HG02938 (cell line): ENCODE results near the gene RNF224.

Experiments
- ATAC-seq: cut with Tn5 transposase; IDR thresholded peaks from one replicate; pipeline ENCODE4 v1.9.1; 2021; ENCODE audit warnings: mild to moderate bottlenecking, moderate library complexity; ENCODE audit not compliant: unreplicated experiment

RNF224 gene

GRCh38 chr9:137225699-137226331 is 1.5 kb upstream of the RNF224 start:
- no peak for ATAC-seq

- ATAC-seq: no peak
These were observed 806 bp upstream of the RNF224 start for GRCh38 chr9:137226338-137227053.

DNA sequence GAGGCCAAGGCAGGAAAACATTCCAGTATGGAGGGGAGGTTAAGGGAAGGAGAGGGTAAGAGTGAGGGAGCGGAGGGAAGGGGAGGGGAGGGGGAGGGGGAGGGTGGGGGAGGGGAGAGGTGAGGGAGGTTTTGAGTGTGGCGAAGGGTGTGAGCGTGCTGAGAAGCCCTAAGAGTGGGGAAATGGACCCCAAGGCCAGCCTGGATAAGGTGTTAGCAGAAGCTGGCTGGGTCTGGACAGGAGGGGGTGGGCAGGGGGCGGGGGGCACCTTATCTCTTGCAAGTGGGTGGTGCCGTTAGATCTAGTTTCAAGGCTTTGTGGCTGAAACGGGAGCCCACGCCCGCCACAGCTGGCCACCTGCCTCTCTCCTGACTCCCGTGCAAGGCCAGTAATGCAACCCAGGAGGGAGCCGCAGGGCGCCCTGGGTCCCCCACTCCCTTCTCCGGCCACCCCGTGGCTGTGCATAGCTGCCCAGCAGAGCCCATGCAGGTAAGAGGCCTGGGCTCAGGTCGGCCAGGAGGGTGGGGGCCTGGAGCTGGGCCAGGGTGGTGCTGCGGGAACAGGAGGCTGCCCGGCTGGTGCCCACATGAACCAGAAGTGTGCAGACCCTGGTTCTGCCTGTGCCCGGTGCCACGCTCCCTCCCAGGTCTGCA is 677 bp downstream of the RNF224 start:
- ATAC-seq: no peak

- no peak for ATAC-seq
These were observed 1.2 kb downstream of the RNF224 start for GRCh38 chr9:137228506-137228967.

DNA sequence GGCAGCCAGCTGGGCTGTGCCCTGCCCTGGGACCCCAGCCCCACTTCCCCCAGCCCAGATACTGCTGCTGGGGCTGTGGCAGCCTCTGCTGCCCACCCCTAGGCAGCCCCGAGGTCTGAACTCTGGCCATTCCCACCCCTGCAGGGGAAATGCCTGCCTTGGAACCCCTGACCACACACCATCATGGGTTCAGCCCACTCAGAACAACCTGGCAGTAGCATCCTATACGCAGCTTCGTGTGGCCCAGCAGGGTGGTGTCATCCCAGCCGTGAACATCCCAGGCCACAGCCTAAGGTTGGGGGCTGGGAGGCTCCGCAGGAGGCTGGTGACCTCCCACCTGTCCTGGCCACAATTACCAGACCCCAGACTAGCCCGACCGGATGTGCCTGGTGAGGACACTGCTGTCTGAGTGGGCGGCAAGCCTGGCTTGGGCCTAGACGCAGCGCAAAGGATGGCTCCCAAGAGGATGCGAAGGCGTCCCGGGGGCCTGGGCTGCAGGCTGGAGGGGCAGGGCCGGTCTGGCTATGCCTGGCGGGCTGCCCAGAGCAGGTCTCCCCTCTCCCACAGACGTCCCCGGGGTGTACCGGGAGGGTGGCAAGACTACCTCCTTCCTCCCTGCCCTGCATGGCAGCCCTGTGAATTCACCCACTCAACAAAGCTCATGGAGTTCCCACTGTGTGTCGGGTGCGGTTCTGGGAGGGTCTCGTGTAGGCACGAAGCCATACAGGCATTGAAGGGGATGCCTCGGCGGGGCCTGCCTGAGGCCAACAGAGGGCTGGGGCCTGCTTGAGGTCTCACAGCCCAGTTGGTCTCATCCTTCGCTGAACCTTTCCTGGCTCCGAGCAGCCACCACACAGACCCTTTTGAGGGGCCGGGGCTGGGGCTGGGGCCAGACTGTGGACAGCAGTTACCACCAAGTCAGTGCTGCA is 1.9 kb downstream of the RNF224 start:
- ATAC-seq: no peak

- no peak for ATAC-seq
These were observed 2.8 kb downstream of the RNF224 start for GRCh38 chr9:137229903-137230704.

DNA sequence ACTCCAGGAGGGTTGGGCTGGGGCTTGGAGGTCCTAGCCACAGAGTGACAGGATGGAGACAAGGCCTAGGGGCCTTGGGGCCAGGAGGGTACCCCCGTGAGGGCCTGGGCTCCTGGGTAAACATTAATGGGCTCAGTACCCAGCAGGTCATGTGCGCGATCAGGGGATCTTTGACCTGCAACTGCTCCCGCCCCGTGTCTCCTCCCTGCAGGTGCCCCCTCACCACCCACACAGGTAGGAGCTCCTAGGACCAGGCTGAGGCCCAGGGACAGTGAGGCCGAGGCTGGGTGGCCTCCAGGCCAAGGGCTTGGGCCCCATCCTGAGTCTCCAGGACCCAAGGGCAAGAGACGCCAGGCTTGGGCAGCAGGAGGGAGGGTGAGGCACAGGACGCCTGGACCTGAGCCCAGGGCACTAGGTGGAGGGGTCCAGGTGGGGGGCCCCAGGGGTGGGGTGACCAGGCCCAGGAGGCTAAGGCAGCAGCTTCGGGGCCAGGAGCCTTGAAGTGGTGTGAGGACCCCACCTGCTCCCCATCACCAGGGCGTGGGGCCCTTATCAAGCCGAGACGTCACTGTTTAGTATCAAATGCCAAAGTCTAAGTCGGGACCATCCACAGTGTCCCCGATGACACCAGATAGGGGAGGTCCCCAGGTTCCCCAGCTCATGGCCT is 3.5 kb downstream of the RNF224 start, which contains the start of gene SLC34A3:
Gene SLC34A3 (plus strand): TSS at position 197 of the 667 bp plus-strand sequence. CDS start 802 bp downstream, outside the sequence.
- ATAC-seq: no peak

GRCh38 chr9:137231372-137232039 is 4.2 kb downstream of the RNF224 start:
- no peak for ATAC-seq

DNA sequence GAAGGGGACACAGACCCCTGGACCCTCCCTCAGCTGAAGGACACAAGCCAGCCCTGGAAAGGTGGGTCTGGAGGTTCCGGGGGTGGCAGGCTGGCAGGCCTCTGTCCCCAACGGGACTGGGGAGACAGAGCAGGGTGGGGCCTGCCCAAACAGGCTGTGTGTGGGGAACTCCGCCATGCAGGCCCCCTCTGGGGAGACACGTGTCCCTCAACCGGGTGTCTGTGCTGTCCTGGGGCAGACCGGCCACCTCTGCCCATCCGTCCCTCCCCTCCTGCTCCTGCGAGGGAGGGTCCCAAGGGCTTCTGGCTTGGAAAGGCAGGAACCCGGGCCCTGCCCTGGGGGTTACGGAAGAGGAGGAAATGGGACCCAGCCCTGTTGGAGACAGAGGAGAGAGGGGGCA is 4.8 kb downstream of the RNF224 start:
- ATAC-seq: no peak

- ATAC-seq: no peak
These were observed 5.2 kb downstream of the RNF224 start for GRCh38 chr9:137232510-137232909.

GRCh38 chr9:137233143-137233980 is 6.1 kb downstream of the RNF224 start:
- ATAC-seq: no peak

GRCh38 chr9:137234055-137234697 is 6.9 kb downstream of the RNF224 start:
- ATAC-seq: no peak

GRCh38 chr9:137234758-137235423 is 7.6 kb downstream of the RNF224 start:
- ATAC-seq: no peak

DNA sequence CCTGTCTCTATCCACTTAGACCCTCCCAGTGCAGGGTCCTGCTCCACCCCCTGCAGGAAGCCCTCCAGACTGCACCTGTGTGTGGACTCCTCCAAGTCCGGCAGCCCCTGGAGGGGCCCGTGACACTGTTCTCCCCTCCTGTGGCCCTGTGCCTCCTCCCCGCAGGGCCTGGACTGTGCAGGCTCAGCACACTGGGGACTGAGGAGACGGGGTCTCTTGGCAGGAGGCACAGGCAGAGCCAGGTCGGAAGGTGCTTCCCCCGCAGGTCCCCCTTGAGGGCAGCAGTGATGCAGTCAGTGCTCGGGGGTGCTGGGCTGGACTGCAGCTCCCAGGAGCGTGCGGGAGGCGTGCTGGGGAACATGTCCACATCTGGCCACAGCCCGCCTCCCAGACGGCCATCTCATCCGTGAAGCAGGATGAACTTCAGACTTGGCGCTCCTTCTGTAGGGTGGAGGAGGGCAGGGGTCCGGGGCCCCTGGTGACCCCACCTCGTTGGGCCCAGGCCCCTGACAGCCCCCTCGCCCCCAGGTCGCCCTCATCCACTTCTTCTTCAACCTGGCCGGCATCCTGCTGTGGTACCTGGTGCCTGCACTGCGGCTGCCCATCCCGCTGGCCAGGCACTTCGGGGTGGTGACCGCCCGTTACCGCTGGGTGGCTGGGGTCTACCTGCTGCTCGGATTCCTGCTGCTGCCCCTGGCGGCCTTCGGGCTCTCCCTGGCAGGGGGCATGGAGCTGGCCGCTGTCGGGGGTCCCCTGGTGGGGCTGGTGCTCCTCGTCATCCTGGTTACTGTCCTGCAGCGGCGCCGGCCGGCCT is 8.3 kb downstream of the RNF224 start:
- ATAC-seq: no peak

DNA sequence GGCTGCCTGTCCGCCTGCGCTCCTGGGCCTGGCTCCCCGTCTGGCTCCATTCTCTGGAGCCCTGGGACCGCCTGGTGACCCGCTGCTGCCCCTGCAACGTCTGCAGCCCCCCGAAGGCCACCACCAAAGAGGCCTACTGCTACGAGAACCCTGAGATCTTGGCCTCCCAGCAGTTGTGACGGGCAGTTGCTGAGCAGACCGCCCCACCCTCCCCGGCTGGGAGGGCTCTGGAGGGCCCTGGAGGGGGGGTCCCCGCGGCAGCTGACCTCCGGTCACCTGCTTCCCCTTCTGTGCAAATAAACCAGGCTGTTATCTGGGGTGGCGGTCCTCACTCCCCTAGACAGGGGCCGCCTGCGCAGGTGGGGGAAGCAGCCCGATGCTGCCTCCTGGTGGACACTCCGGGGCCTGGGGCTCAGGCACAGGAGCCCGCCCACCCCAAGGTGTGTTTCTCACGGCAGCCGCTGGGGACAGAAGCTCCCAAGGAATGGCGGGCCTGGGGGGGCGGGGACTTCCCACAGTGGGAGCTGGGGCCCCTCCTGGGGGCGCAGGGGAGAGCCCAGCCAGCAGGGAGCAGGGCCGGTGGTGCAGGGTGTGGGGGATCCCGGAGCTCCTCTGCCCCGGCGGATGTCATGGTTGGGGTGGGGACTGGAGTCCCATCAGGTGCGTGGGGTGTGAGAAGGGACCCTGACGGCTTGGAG is 9.1 kb downstream of the RNF224 start:
- no peak for ATAC-seq
